HCT116 (cell line): ENCODE results near the gene GPN3.

Source experiments
- CTCF ChIP-seq, 3 experiments: fragments of 200-600 bp in 1 of 3; sonication (generic) in 1 of 3; IDR thresholded peaks in 2 of 3; conservative IDR thresholded peaks in 1 of 3; 2 replicates each; pipeline ENCODE4 v1.5.1; 2012 to 2017; ENCODE audit warnings: low read depth in 2 of 3, low read length in 2 of 3, antibody characterized with exemption in 1 of 3, borderline replicate concordance in 1 of 3, control low read depth in 1 of 3, mild to moderate bottlenecking in 1 of 3, mixed read lengths in 1 of 3, mixed run types in 1 of 3, moderate library complexity in 1 of 3; ENCODE audit not compliant: insufficient read depth in 1 of 3
- EZH2 ChIP-seq: fragments of 200-600 bp; sonication (generic); IDR thresholded peaks from 2 replicates; pipeline ENCODE4 v1.6.1; 2017; ENCODE audit warnings: antibody characterized with exemption, mixed run types
- EZH2phosphoT487 ChIP-seq: fragments of 200-600 bp; IDR thresholded peaks from 2 replicates; pipeline ENCODE4 v1.6.1; 2018; ENCODE audit warnings: antibody characterized with exemption, borderline replicate concordance
- POLR2AphosphoS5 ChIP-seq: IDR thresholded peaks from 2 replicates; pipeline ENCODE4 v1.6.1; 2011; ENCODE audit warnings: mild to moderate bottlenecking, low read depth, low read length, moderate library complexity
- SIN3A ChIP-seq: IDR thresholded peaks from 2 replicates; pipeline ENCODE4 v1.6.1; 2012; ENCODE audit warnings: low read depth

GRCh38 chr12:110436231-110436630 is 31.8 kb downstream of the GPN3 start:
- TF ChIP-seq CTCF (IDR thresholded peaks at IDR 0.05 in 2 of 3, conservative IDR thresholded peaks at IDR 0.05 in 1 of 3; ENCODE audit: borderline replicate concordance in 1 of 3, insufficient read depth in 1 of 3, low read depth in 2 of 3, low read length in 2 of 3) (no peak), EZH2phosphoT487 (no peak), SIN3A (no peak), EZH2 (no peak), POLR2AphosphoS5 (no peak)
